Activated CD8-positive, alpha-beta memory T cell treated with anti-CD3 and anti-CD28 coated beads, Interleukin-2, amount 10 ng/mL, durations not matched to agents 7 days and 5 days (primary cell): ENCODE measurements around the gene FAM118A. TPM values are rescaled to one million over a fixed set of nuclear protein-coding genes. Genes with fewer than 3 reads are reported as not detected.

ENCODE experiments used
- ATAC-seq: fragments of 150-1000 bp; cut with Tn5 transposase; one replicate; pipeline ENCODE4 v1.10.0; 2021; ENCODE audit warnings: moderate library complexity
- CTCF ChIA-PET: fragments of 350-600 bp; sonication (Branson Sonifier 250); formaldehyde crosslinking; loops from one replicate; lab custom pipeline; 2021; ENCODE audit warnings: antibody characterized with exemption; lab: Charles Lee
- DNase-seq: peaks from one replicate; pipeline ENCODE4 v3.0.0-alpha.2; 2020
- H3K27ac Mint-ChIP-seq: one replicate; pipeline ENCODE4 v1.8.0; 2021; ENCODE audit warnings: mild to moderate bottlenecking, mixed read lengths
- H3K27me3 Mint-ChIP-seq: one replicate; pipeline ENCODE4 v1.8.0; 2021; ENCODE audit warnings: mixed read lengths
- H3K36me3 Mint-ChIP-seq: one replicate; pipeline ENCODE4 v1.8.0; 2021; ENCODE audit warnings: mild to moderate bottlenecking, mixed read lengths
- H3K4me1 Mint-ChIP-seq: one replicate; pipeline ENCODE4 v1.8.0; 2021; ENCODE audit warnings: mixed read lengths
- H3K4me3 Mint-ChIP-seq: one replicate; pipeline ENCODE4 v1.8.0; 2021; ENCODE audit warnings: mild to moderate bottlenecking, moderate library complexity, mixed read lengths
- H3K9me3 Mint-ChIP-seq: one replicate; pipeline ENCODE4 v1.8.0; 2022; ENCODE audit warnings: low read depth, mixed read lengths
- total RNA-seq, 2 experiments: library from RNA; stranded (reverse); gene quantifications; one replicate each; pipeline ENCODE4 v1.2.3, GENCODE V29; 2021

Gene FAM118A
- total RNA-seq, 2 experiments from 2014 or later: 58.8 to 75.0 TPM

DNA sequence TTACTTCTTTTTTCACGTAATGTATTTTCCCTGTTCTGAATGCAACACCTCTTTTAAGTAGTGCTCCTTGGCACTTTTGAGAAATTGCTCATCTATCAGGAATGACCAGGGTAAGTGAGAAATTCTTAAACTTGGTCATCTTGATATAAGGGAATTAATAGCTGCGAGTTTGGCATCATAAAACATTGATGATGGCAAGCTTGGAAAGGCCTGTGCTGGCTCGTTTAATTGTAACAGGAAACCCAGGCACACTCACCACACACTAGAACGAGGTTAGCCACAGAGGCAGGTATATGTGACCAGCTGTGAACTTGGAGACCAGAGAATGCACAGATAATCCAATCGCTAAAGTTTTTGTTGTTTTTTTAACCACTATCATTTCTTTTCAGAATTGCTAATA lies 24.3 kb downstream of the FAM118A start:
- Mint-ChIP-seq H3K9me3 (no peaks in the 10 kb centered on the region), H3K4me1 (peaks cover 17% of the 10 kb centered on the region), H3K4me3 (no peak overlapping the region), H3K27me3 (no peaks in the 10 kb centered on the region), H3K27ac (no peak overlapping the region), H3K36me3 (peaks cover 40% of the 10 kb centered on the region)
- CTCF ChIA-PET: interaction anchor here (1.1 to 1.4 kb wide), 3 partner anchors 23 to 99 kb away, joined by 3 to 4 read pairs (median 3); no protein-coding TSS in a partner anchor
- DNase-seq (peak; percentile 74), ATAC-seq (peak; percentile 57)

DNA sequence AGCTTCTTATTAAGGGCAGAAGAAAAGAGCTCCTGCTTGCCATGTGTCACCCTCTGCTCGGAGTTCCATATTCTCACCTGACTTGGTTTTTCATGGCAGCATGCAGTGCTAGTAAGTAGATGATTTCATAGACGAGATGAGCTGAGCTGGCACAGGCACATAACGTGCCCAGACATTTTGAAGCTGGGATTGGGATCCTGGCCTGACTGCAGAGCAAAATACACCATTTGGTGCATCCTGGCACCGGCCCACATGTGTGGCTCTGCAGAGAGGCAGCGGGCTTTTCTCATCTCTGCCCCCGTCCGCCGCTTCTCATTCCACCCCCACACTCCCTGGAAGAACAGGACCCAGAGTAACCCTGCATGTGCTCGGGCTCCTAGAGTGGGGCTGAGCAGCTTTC lies 24.8 kb downstream of the FAM118A start:
- Mint-ChIP-seq H3K9me3 (no peaks in the 10 kb centered on the region), H3K27me3 (no peaks in the 10 kb centered on the region), H3K27ac (no peak overlapping the region), H3K4me3 (no peak overlapping the region), H3K36me3 (peaks cover 41% of the 10 kb centered on the region), H3K4me1 (peaks cover 17% of the 10 kb centered on the region)
- ATAC-seq: no peak
- CTCF ChIA-PET: interaction anchor here (1.1 to 1.4 kb wide), 3 partner anchors 23 to 98 kb away, joined by 3 to 4 read pairs (median 3); no protein-coding TSS in a partner anchor
- DNase-seq: no peak

DNA sequence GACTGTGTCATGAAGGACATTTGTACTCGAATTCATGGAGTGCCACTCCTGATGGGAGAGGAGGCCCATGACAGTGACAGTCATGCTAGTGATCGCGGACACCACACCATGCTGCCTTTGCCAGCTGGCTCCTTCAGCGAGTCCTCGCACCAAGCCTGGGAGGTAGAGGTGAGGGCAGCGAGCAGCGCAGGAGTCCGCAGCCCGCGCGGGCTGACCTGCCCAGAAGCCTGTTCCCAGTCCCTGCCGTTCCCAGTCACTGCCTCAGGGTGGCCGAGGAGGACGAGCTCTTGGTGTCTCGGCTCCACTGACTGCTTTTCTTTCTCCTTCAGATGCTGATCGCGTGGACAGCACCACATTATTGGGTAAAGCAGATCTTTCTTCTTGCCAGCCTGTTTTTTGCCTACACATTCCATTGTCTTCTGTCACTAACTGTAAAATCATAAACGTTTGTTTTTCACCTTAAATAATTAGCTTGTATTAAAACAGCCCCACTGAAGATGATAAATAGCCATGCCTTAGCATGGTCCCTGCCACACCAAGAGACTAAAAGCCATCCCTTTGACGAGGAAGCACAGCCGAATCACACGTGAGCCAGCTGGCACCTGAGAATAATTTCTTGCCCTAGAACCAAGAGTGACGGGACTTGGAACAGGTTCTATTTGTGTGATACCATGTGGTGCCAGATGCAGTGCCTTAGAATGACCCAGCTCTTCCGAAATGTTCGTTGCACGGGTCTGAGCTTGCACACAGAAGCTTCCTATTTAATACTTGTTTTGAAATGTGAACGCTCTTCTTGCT lies 25.5 kb downstream of the FAM118A start:
- DNase-seq (no peak), ATAC-seq (no peak)
- Mint-ChIP-seq H3K4me1 (peaks cover 17% of the 10 kb centered on the region), H3K27me3 (no peaks in the 10 kb centered on the region), H3K27ac (no peak overlapping the region), H3K9me3 (no peaks in the 10 kb centered on the region), H3K4me3 (no peak overlapping the region), H3K36me3 (peaks cover 46% of the 10 kb centered on the region)
- CTCF ChIA-PET: interaction anchor here (1.3 kb wide), 2 partner anchors 10 to 22 kb away, joined by 3 to 4 read pairs; no protein-coding TSS in a partner anchor

DNA sequence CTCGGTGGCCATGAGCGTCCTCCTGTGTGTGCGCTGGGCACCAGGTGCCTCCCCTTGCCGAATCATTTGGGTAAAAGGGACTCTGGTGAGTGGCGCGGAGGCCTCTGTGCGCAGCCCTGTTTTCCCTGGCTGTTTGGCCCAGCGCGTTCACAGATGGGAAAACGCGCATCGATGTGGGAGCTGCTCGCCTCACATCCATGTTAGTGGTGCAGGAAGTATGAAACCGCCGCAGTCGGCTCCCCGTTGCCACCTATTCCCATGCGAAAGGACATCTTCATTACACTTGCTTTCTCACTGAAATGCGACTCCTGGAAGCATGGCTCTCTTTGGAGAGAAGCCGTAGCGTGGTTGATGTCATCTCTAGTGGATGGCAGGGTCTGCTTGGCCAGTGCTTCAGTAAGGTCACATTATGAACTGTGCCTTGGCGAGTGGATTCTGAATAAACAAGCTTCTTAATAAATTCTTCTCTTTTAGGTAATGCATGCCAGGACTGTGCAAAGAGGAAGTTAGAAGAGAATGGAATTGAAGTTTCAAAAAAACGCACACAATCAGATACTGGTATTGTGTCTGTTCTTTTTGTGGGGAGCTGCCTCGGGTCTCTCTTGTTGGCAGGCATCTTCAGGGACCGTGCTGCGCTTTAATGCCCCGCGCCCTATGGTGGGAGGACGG lies 26.3 kb downstream of the FAM118A start:
- no peak overlapping the region for H3K27ac Mint-ChIP-seq
- H3K27me3 Mint-ChIP-seq: no peaks in the 10 kb centered on the region
- no peak overlapping the region for H3K4me3 Mint-ChIP-seq
- CTCF ChIA-PET: interaction anchor here (1.3 kb wide), 1 partner anchor 10 kb away, joined by 4 read pairs; no protein-coding TSS in a partner anchor
- no peaks in the 10 kb centered on the region for H3K9me3 Mint-ChIP-seq
- DNase-seq: no peak
- ATAC-seq: no peak
- peaks cover 21% of the 10 kb centered on the region for H3K4me1 Mint-ChIP-seq
- peaks cover 50% of the 10 kb centered on the region for H3K36me3 Mint-ChIP-seq

DNA sequence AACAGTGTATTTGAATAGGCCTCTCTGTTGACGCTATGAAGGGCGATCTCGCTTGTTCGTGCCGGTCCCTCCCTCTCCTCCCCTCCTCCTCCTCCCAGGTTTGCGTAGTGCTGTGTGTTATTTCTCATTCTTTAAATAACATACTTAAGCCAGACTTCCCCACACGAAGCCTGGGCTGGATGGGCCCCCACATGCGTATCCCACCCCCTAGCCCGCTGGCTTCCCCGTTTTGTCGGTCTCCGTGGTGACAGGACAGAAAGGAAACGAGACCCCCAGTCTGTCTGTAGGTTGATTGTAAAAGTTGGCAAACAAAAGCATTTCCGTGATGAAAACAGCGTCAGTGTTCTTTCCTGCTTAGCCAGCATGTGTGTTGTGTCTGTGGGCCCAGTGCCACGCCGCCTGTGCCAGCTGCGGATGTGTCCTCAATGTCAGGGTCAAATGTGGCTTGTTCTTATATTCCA lies 27.3 kb downstream of the FAM118A start:
- DNase-seq: no peak

DNA sequence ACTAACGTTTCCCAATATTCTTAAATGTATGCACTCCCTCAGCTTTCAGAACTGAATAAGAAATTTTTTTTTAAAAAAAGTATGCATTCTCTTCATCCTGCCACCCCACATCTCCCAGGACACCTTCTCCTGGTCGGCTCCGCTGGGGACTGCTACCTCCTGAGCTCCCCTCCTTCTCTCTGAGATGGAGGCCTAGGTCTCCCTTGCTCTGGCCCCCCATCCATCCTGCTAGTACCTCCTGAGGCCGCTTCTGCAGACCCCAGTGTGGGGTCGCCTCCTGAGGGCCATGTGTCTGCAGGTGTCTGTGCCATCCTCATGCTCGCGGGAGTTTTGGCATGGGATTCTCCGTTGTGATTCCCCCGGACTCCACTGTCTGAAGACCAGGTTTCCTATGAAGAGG lies 27.8 kb downstream of the FAM118A start:
- H3K27me3 Mint-ChIP-seq: no peaks in the 10 kb centered on the region
- H3K27ac Mint-ChIP-seq: no peak overlapping the region
- no peaks in the 10 kb centered on the region for H3K9me3 Mint-ChIP-seq
- H3K4me3 Mint-ChIP-seq: no peak overlapping the region
- peaks cover 29% of the 10 kb centered on the region for H3K4me1 Mint-ChIP-seq
- peaks cover 51% of the 10 kb centered on the region for H3K36me3 Mint-ChIP-seq
- ATAC-seq: no peak
- CTCF ChIA-PET: no interaction called here
- DNase-seq: no peak

More for the DNA sequence above, 27.3 kb downstream of the FAM118A start:
- Mint-ChIP-seq H3K9me3 (no peaks in the 10 kb centered on the region), H3K27me3 (no peaks in the 10 kb centered on the region), H3K4me1 (peaks cover 29% of the 10 kb centered on the region), H3K27ac (no peak overlapping the region), H3K4me3 (no peak overlapping the region), H3K36me3 (peaks cover 54% of the 10 kb centered on the region)
- ATAC-seq: no peak
- CTCF ChIA-PET: interaction anchor here (1.3 kb wide), 1 partner anchor 9 kb away, joined by 4 read pairs; no protein-coding TSS in a partner anchor

DNA sequence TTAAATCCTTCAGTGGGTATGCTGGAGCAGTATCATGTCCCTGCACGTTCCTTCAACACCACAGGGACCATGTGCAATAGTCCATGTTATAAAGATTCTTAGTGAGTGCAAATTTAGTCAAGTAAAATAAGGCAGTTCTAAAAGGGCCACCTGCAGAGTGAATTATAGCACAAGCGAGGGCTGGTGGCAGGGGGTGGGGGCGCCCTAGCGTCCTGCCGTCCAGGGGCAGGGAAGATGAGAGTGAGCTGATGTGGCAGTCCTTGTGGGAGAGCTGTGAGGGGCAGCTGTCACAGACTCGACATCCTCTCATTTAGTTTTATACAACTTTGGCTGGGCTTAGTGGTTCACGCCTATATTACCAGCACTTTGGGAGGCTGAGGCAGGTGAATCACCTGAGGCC lies 29.1 kb downstream of the FAM118A start:
- ATAC-seq (no peak), DNase-seq (no peak)
- Mint-ChIP-seq H3K27me3 (no peaks in the 10 kb centered on the region), H3K27ac (no peak overlapping the region), H3K36me3 (peaks cover 51% of the 10 kb centered on the region), H3K4me3 (no peak overlapping the region), H3K4me1 (peaks cover 25% of the 10 kb centered on the region), H3K9me3 (no peaks in the 10 kb centered on the region)
- CTCF ChIA-PET: interaction anchor here (0.6 kb wide), 1 partner anchor 108 kb away, joined by 3 read pairs; no protein-coding TSS in a partner anchor

DNA sequence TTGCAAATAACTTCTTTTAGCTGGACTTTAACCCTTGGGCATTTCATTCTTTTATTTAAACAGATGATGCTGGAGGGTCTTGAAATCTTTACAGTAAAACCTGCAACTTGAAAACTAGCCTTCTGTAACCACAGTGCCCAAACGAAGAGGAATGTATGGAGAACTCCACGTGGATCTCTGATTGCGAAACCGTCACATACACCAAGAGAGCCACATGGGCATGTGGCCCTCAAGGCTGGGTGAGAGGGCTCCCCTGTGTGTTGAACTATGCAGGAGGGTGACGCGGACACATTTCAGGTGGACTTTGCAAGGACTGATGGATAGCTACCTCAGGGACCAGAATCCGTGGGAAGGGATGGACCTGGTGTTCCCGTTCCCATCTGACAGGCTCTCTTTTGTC lies 30.6 kb downstream of the FAM118A start:
- Mint-ChIP-seq H3K36me3 (peaks cover 41% of the 10 kb centered on the region), H3K4me3 (no peak overlapping the region), H3K27me3 (no peaks in the 10 kb centered on the region), H3K4me1 (peaks cover 12% of the 10 kb centered on the region), H3K27ac (no peak overlapping the region), H3K9me3 (no peaks in the 10 kb centered on the region)
- ATAC-seq: no peak
- CTCF ChIA-PET: no interaction called here
- no peak for DNase-seq

DNA sequence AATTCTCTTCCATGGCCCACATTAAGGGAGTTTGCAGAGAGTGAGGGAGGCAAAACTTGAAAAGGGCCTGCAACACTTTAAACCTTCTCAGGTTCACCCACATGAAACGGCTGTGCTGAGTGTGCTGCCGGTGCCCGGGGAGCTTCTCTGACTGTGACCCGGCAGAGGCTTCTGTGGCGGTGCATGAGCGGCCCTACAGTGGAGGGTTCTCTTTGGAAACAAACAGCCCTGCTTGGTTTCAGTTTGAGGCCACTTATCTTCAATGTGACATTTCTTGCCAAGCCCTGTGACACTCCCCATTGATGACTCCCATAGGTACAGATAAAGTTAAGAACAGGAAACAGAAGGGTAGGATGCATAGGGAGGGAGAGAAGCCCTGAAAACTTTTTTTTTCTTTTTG lies 31.8 kb downstream of the FAM118A start:
- DNase-seq: peak; percentile 72
- Mint-ChIP-seq H3K27me3 (no peaks in the 10 kb centered on the region), H3K36me3 (peaks cover 30% of the 10 kb centered on the region), H3K27ac (peak overlapping the region; percentile 68), H3K4me3 (no peak overlapping the region), H3K9me3 (no peaks in the 10 kb centered on the region), H3K4me1 (peaks cover 11% of the 10 kb centered on the region)
- peak; percentile 86 for ATAC-seq
- CTCF ChIA-PET: no interaction called here

DNA sequence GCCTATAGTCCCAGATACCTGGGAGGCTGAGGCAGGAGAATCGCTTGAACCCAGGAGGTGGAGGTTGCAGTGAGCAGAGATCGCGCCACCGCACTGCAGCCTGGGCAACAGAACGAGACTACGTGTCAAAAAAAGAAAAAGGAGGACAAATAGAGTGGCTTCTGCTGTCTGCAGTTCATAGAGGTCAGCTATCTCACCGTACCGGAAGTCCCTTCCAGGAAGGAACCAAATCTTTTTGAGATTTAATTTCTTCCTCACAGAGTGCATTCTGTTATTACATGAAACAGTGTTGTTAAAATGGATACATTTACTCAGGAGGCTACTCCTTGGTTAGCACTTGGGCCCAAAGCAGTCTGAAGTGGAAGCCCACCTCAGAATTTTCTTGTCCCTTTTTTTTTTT lies 33.4 kb downstream of the FAM118A start:
- CTCF ChIA-PET: no interaction called here
- peaks cover 21% of the 10 kb centered on the region for H3K36me3 Mint-ChIP-seq
- no peak for ATAC-seq
- no peaks in the 10 kb centered on the region for H3K9me3 Mint-ChIP-seq
- H3K4me1 Mint-ChIP-seq: peaks cover 11% of the 10 kb centered on the region
- no peak overlapping the region for H3K27ac Mint-ChIP-seq
- no peak overlapping the region for H3K4me3 Mint-ChIP-seq
- DNase-seq: no peak
- H3K27me3 Mint-ChIP-seq: no peaks in the 10 kb centered on the region

DNA sequence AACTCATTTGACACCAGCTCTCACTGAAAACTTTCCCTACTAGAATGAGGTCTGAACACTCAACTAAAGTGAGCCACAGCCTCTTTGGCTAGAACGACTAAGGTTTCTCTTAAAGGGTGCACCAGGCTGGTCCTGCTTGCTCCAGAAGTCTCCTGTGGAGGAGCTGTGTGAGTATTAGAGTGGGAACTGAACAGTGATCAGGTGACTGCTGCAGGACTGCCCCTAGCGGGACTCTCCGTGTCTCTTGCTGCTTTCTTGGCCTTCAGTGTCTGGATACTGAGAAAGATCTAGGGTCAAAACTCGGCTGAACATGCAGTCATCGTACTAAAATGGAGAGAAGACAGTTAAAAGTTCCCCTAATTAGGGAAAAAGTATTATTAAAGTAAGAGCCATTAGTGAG lies 34.6 kb downstream of the FAM118A start:
- Mint-ChIP-seq H3K27me3 (no peaks in the 10 kb centered on the region), H3K4me3 (no peak overlapping the region), H3K4me1 (peaks cover 11% of the 10 kb centered on the region), H3K9me3 (no peaks in the 10 kb centered on the region), H3K27ac (no peak overlapping the region), H3K36me3 (peaks cover 20% of the 10 kb centered on the region)
- CTCF ChIA-PET: no interaction called here
- no peak for DNase-seq
- no peak for ATAC-seq

DNA sequence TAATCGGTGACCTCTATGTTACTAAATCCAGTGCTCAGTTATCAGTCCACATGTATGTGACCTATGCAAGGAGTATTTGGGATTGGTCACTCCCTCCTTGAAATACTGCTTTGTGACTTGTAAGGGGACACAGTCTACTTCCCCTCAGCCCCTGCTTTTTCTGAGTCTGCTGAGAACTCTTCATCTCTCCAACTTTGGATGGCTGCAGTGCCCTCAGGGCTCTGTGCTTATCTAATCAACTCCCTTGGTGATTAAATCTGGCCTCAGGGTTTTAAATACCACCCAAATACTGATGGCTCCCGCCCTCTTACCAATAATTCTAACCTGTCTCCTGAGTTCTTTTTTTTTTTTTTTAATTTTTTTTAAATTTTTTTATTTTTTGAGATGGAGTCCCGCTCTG lies 40.2 kb downstream of the FAM118A start:
- DNase-seq (no peak), ATAC-seq (no peak)
- Mint-ChIP-seq H3K27me3 (no peaks in the 10 kb centered on the region), H3K36me3 (no peaks in the 10 kb centered on the region), H3K27ac (no peak overlapping the region), H3K4me3 (no peak overlapping the region), H3K4me1 (peaks cover 1% of the 10 kb centered on the region), H3K9me3 (no peaks in the 10 kb centered on the region)
- CTCF ChIA-PET: no interaction called here

DNA sequence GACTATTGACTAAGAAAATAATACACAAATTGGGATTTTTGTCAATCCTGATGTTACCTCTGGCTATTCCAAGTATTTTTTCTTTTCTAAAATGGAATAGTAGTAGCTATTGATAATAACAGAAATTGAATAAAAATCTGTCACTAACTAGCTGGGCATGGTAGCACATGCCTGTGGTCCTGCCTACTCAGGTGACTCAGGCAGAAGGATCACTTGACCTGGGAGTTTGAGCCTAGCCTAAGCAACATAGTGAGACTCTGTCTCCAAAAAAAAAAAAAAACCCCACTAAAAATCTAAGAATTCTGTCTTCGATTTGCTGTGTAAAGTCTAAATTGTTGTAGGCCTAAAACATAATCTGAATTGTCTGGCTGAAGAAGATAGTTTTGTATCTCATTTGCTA lies 42.2 kb downstream of the FAM118A start:
- CTCF ChIA-PET: no interaction called here
- Mint-ChIP-seq H3K4me1 (peaks cover 1% of the 10 kb centered on the region), H3K4me3 (no peak overlapping the region), H3K27me3 (no peaks in the 10 kb centered on the region), H3K9me3 (no peaks in the 10 kb centered on the region), H3K36me3 (no peaks in the 10 kb centered on the region), H3K27ac (no peak overlapping the region)
- DNase-seq (no peak), ATAC-seq (no peak)
